Measurements from ENCODE around the gene FBXL16. TPM values are rescaled to one million over a fixed set of nuclear protein-coding genes. Genes with fewer than 3 reads are reported as not detected.
A peak's percentile ranks its signal among the peaks of the same experiment; 100 is the strongest.

The FBXL16 gene
- total and polyA plus RNA-seq, 2 donors (not counting 3 experiments of a cell fraction or from before 2014, with no cell fraction given), result 0.07 to 0.22 TPM

DNA sequence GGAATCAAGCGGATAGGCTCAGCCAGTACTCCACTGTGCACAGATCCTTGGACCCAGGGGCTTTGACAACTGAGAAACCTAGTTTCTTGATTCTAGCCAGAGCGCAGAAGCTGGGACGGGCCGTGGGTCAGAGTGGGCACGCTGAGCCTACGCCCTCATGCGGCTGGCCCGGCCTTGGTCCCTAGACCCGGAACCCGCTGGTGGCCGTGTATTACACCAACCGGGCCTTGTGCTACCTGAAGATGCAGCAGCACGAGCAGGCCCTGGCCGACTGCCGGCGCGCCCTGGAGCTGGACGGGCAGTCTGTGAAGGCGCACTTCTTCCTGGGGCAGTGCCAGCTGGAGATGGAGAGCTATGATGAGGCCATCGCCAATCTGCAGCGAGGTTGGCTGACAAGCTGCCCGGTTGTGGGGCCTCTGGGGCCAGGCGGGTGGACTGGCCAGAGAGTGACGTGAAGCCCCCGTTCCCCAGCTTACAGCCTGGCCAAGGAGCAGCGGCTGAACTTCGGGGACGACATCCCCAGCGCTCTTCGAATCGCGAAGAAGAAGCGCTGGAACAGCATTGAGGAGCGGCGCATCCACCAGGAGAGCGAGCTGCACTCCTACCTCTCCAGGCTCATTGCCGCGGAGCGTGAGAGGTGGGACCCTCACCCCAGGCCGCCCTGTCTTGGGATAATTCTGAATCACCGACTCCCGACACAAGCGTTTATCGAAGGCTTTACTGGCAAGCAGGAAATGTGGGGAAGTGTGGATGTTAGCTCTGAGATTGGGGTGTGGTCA, 24.4 kb downstream of the FBXL16 start:
- H2AFZ ChIP-seq (ENCODE audit: low read depth, low read length), result no peak overlapping the region
- intact Hi-C loops (cut with micrococcal nuclease) (no loop called here), dilution Hi-C loops (cut with MboI; ENCODE audit: extremely low pct_ligation_motif_present, low sequenced_read_pairs) (no loop called here)
- H3K9me3 ChIP-seq (replicated peaks; ENCODE audit: control insufficient read depth, insufficient read depth, low read length), result no peaks in the 10 kb centered on the region
- ChIA-PET CTCF (interaction anchor here (0.7 to 1.8 kb wide), 6 partner anchors 13 to 289 kb away, joined by 3 to 5 read pairs (median 4); no protein-coding TSS in a partner anchor), POLR2A (interaction anchor here (0.9 kb wide), 1 partner anchor 9 kb away, joined by 5 read pairs; the partner anchor contains the start of gene WDR24)
- peak overlapping the region; percentile 66 for H3K4me2 ChIP-seq (ENCODE audit: insufficient read depth, low read length)
- TF ChIP-seq POLR2AphosphoS5 (IDR thresholded peaks at IDR 0.05; ENCODE audit: insufficient read depth, low read depth, low read length) (no peak), EZH2 (IDR thresholded peaks at IDR 0.05; ENCODE audit: borderline replicate concordance, low read depth, low read length, severe bottlenecking) (no peak), JUN (IDR thresholded peaks at IDR 0.05; ENCODE audit: borderline replicate concordance, insufficient read depth, insufficient read length, low read depth) (no peak), FOS (IDR thresholded peaks at IDR 0.05; ENCODE audit: borderline replicate concordance, insufficient read depth, low read length) (no peak), GATA2 (IDR thresholded peaks at IDR 0.05; ENCODE audit: insufficient read depth, insufficient read length, low read depth, low read length) (no peak)
- TF ChIP-seq, protein P1, sequence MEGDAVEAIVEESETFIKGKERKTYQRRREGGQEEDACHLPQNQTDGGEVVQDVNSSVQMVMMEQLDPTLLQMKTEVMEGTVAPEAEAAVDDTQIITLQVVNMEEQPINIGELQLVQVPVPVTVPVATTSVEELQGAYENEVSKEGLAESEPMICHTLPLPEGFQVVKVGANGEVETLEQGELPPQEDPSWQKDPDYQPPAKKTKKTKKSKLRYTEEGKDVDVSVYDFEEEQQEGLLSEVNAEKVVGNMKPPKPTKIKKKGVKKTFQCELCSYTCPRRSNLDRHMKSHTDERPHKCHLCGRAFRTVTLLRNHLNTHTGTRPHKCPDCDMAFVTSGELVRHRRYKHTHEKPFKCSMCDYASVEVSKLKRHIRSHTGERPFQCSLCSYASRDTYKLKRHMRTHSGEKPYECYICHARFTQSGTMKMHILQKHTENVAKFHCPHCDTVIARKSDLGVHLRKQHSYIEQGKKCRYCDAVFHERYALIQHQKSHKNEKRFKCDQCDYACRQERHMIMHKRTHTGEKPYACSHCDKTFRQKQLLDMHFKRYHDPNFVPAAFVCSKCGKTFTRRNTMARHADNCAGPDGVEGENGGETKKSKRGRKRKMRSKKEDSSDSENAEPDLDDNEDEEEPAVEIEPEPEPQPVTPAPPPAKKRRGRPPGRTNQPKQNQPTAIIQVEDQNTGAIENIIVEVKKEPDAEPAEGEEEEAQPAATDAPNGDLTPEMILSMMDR (IDR thresholded peaks at IDR 0.05; ENCODE audit: extremely low read depth in 1 of 2, insufficient read depth in 1 of 2, low read depth in 1 of 2, low read length in 2 of 2), result peak in 1 of 2 donors; percentile 15
- FAIRE-seq (no peak), DNase-seq (ENCODE audit: low read depth, low spot score) (peak; percentile 40)
- no peaks in the 10 kb centered on the region for H3K9me1 ChIP-seq (replicated peaks; ENCODE audit: control insufficient read depth, extremely low read depth, insufficient read depth, low read length)
- peak overlapping the region; percentile 49 for H3K9ac ChIP-seq (replicated peaks; ENCODE audit: extremely low read depth, insufficient read depth, low read length)
- peaks cover 7 to 14% of the 10 kb centered on the region in 2 experiments for H3K36me3 ChIP-seq (ENCODE audit: control insufficient read depth in 2 of 2, extremely low read depth in 1 of 2, insufficient read depth in 2 of 2, low read length in 2 of 2)
- H3K27me3 ChIP-seq (ENCODE audit: control insufficient read depth in 2 of 2, insufficient read depth in 2 of 2, low read length in 2 of 2), result no peaks in the 10 kb centered on the region
- H3K4me1 ChIP-seq (ENCODE audit: control insufficient read depth, extremely low read depth, insufficient read depth, low read length), result peaks cover 20% of the 10 kb centered on the region
- peak overlapping the region; percentile 68 to 83 (median 71) for H3K4me3 ChIP-seq (replicated peaks in 1 of 3; ENCODE audit: insufficient read depth in 1 of 3, low read depth in 1 of 3, low read length in 3 of 3)
- peaks cover 31% of the 10 kb centered on the region for H3K79me2 ChIP-seq (ENCODE audit: control insufficient read depth, insufficient read depth, low read length)
- BruUV-seq (replicated peaks), result no TSS peak
- H4K20me1 ChIP-seq (replicated peaks; ENCODE audit: control insufficient read depth, extremely low read depth, insufficient read depth, low read length), result no peaks in the 10 kb centered on the region
- H3K27ac ChIP-seq (ENCODE audit: insufficient read depth, low read depth, low read length), result no peak overlapping the region
